Prostate gland (tissue), 2 donors: Measurements from ENCODE around the gene PTPN1. TPM values are rescaled to one million over a fixed set of nuclear protein-coding genes. Genes with fewer than 3 reads are reported as not detected.

Source experiments
- DNase-seq: peaks from one replicate; pipeline ENCODE4 v3.0.0-alpha.2; 2019; ENCODE audit warnings: low spot score
- H3K27ac ChIP-seq, 2 donors: fragments of 200-600 bp; sonication (generic); 2 replicates each; pipeline ENCODE4 v1.5.1; 2017 to 2019
- H3K27me3 ChIP-seq: fragments of 200-600 bp; sonication (generic); replicated peaks from 2 replicates; pipeline ENCODE4 v1.5.1; 2019; ENCODE audit not compliant: insufficient read depth
- H3K36me3 ChIP-seq, 2 donors: fragments of 200-600 bp; sonication (generic); 1 replicate in 1 of 2; 2 replicates in 1 of 2; pipeline versions ENCODE4 v1.5.1 to v1.8.1; 2017 to 2019
- H3K4me1 ChIP-seq: fragments of 200-600 bp; sonication (generic); replicated peaks from 2 replicates; pipeline ENCODE4 v1.5.1; 2019
- H3K4me3 ChIP-seq, 2 donors: fragments of 200-600 bp; sonication (generic); 2 replicates each; pipeline ENCODE4 v1.5.1; 2017 to 2019
- H3K9me3 ChIP-seq: fragments of 200-600 bp; sonication (generic); 2 replicates; pipeline ENCODE4 v1.5.1; 2017
- CTCF ChIP-seq, 4 experiments: fragments of 200-600 bp in 2 of 4; fragments of 450-650 bp in 2 of 4; sonication (generic) in 2 of 4; IDR thresholded peaks; 1 replicate in 3 of 4; 2 replicates in 1 of 4; pipeline ENCODE4 v1.5.1; 2016 to 2019; ENCODE audit warnings: antibody characterized with exemption in 4 of 4, mild to moderate bottlenecking in 2 of 4, moderate library complexity in 2 of 4
- POLR2A ChIP-seq: fragments of 450-650 bp; IDR thresholded peaks from one replicate; pipeline ENCODE4 v1.6.1; 2016; ENCODE audit warnings: antibody characterized with exemption, mild to moderate bottlenecking
- POLR2AphosphoS5 ChIP-seq: sonication (generic); formaldehyde crosslinking; IDR thresholded peaks from one replicate; pipeline ENCODE4 v1.6.1; 2017; ENCODE audit warnings: antibody characterized with exemption
- WGBS: methylation state at CpG from one replicate; pipeline ENCODE4 v1.1.5; 2018; 5-methylcytosine and 5-hydroxymethylcytosine counted together
- intact Hi-C: fragments of 100-400 bp; cut with DNase I; formaldehyde crosslinking; loops from one replicate; pipeline ENCODE4 v1.14.2; 2022
- total RNA-seq, 2 donors: library from RNA; depleted of rRNA; stranded (reverse); fragments of >200 nt; gene quantifications; one replicate each; pipeline ENCODE4 v1.1.0, GENCODE V29; 2016

PTPN1 gene
- total RNA-seq, 2 donors from 2014 or later: 28.5 to 46.6 TPM

GRCh38 chr20:50594591-50595432 is 84.6 kb downstream of the PTPN1 start:
- H3K36me3 ChIP-seq: no peaks in the 10 kb centered on the region
- WGBS: 37% methylated on average over 18 of the region's 19 CpGs
- intact Hi-C loops: no loop called here
- TF ChIP-seq POLR2A (no peak), CTCF (IDR thresholded peaks at IDR 0.05) (no peak), POLR2AphosphoS5 (no peak)
- no peaks in the 10 kb centered on the region for H3K27me3 ChIP-seq
- no peak overlapping the region for H3K27ac ChIP-seq
- no peaks in the 10 kb centered on the region for H3K9me3 ChIP-seq
- no peaks in the 10 kb centered on the region for H3K4me1 ChIP-seq
- DNase-seq: no peak
- no peak overlapping the region for H3K4me3 ChIP-seq

- no peak for DNase-seq
- H3K36me3 ChIP-seq: no peaks in the 10 kb centered on the region
- no peak overlapping the region for H3K4me3 ChIP-seq
- H3K27me3 ChIP-seq: no peaks in the 10 kb centered on the region
- H3K27ac ChIP-seq: no peak overlapping the region
- no peaks in the 10 kb centered on the region for H3K9me3 ChIP-seq
- no peaks in the 10 kb centered on the region for H3K4me1 ChIP-seq
- 59% methylated on average over 6 of the region's 6 CpGs for WGBS
- no peak for TF ChIP-seq POLR2A
- no peak for TF ChIP-seq POLR2AphosphoS5
- no peak for TF ChIP-seq CTCF (IDR thresholded peaks at IDR 0.05)
- intact Hi-C loops: no loop called here
Observed at GRCh38 chr20:50595433-50595895, 85.3 kb downstream of the PTPN1 start.

GRCh38 chr20:50595988-50596693 is 86.0 kb downstream of the PTPN1 start:
- Histone ChIP-seq H3K36me3 (no peaks in the 10 kb centered on the region), H3K27me3 (no peaks in the 10 kb centered on the region), H3K9me3 (no peaks in the 10 kb centered on the region), H3K4me3 (no peak overlapping the region), H3K27ac (no peak overlapping the region), H3K4me1 (no peaks in the 10 kb centered on the region)
- no peak for DNase-seq
- intact Hi-C loops: no loop called here
- TF ChIP-seq POLR2AphosphoS5 (no peak), POLR2A (no peak), CTCF (IDR thresholded peaks at IDR 0.05) (no peak)
- WGBS: 33% methylated on average over 15 of the region's 15 CpGs

- Histone ChIP-seq H3K36me3 (no peaks in the 10 kb centered on the region), H3K27ac (no peak overlapping the region), H3K4me3 (no peak overlapping the region), H3K4me1 (no peaks in the 10 kb centered on the region), H3K27me3 (no peaks in the 10 kb centered on the region), H3K9me3 (no peaks in the 10 kb centered on the region)
- intact Hi-C loops: no loop called here
- 86% methylated on average over 11 of the region's 11 CpGs for WGBS
- no peak for TF ChIP-seq CTCF (IDR thresholded peaks at IDR 0.05)
- no peak for TF ChIP-seq POLR2AphosphoS5
- TF ChIP-seq POLR2A: no peak
- no peak for DNase-seq
Observed at GRCh38 chr20:50596694-50597021, 86.5 kb downstream of the PTPN1 start.
